HUDEP-2 (cell line): ENCODE data around the gene IFT20.
"Not testable (repeated sequence)": the region's sequence is repeated elsewhere in the genome, so short reads cannot be mapped to it uniquely, and the experiment has no call there.

Source experiments
- DNase-seq, 76 experiments: peaks; one replicate each; lab custom pipeline; 2025; ENCODE audit not compliant: unreplicated experiment in 76 of 76; lab: John Stamatoyannopoulos, UW

Gene IFT20

DNA sequence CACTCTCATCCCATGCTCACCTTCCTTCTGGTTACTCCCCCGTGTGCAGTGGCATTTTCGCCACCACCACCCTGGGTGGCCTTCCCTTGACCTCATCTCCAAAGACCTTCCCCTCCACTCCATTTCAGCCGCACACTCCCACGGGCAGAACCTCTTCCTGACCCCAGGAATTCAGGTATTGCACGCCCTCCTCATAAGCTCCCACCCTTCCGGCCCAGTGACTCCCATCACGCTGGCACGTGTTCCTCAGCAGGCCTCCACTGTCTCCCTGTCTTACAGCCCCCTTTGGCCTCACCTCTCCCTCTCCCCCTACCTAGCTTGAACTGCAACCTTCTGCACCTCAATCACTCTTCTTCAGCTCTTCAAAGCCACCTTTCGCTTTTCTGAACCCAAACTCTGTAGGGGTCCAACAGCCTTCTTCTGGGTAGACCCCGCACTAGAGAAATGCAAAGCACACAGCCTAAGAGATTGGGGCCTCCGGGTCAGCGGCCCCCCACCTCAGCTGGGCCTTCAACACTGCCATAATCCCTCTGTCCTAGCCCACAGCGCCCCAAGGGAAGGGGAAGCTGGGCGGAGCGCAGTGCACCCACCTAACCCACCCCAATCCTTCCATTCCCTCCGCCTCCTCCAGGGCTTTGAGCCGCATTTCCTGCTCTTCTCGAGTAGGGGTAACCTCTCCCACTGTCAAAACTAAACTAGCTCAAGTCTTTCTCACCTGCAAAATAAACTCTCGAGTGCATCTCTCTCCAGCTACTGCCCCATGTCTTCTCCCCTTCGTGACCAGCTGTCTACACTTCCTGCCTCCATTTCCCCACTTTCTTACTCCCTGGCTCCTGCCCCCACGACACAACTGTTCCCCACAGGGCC, 17.9 kb downstream of the IFT20 start:
- DNase-seq = no peak

GRCh38 chr17:28315846-28316705, 19.2 kb downstream of the IFT20 start:
- no peak for DNase-seq

DNA sequence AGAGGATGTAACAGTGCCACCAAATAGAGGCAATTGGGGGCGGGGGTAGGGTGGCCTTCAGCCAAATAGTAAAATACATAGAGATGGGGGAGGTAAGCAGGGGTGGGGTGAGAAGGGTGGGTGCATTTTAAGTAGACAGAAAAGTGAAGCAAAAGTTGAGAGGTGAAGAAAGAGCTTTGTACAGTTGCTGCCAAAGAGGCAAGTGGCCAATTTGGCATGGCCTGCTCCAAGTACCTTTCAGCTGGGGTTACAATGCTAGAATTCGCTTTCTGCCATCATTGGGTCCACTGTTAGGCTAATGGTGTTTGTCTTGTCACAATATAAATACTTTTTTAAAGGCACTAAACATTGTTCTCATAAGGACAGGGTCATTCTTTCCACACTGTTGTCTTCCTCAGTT, 21.4 kb downstream of the IFT20 start:
- no peak for DNase-seq

- DNase-seq = no peak
Observed at GRCh38 chr17:28306954-28307401, 28.3 kb downstream of the IFT20 start.

DNA sequence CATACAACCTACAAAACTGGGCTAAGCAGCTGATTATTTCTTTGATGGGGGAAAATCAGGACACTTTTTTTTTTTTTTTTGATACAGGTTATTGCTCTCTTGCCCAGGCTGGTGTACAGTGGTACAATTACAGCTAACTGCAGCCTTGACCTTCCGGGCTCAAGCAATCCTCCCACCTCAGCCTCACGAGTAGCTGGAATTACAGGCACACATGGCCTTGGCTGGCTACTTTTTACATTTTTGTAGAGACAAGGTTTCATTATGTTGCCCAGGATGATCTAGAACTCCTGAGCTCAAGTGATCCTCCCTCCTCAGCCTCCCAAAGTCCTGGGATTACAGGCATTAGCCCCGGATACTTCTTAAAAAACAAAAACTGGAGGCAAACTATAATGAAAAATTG, 36.8 kb downstream of the IFT20 start:
- DNase-seq = no peak

- DNase-seq = no peak
Observed at GRCh38 chr17:28295677-28296578, 39.3 kb downstream of the IFT20 start.

DNA sequence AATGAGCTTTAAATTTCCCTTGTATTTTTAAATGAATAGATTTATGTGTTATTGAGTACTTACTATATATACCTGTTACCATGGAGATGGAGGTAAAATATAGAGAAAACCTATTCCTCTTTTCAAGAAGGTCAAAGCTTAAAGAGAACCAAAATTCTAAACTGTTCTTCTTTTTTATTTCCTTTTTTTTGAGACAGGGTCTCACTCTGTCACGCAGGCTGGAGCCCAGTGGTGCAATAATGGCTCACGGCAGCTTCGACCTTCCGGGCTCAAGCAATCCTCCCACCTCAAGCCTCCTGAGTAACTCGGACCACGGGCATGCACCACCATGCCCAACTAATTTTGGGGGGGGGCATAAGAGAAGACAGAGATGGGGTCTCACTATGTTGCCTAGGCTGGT, 41.3 kb downstream of the IFT20 start:
- no peak for DNase-seq

DNA sequence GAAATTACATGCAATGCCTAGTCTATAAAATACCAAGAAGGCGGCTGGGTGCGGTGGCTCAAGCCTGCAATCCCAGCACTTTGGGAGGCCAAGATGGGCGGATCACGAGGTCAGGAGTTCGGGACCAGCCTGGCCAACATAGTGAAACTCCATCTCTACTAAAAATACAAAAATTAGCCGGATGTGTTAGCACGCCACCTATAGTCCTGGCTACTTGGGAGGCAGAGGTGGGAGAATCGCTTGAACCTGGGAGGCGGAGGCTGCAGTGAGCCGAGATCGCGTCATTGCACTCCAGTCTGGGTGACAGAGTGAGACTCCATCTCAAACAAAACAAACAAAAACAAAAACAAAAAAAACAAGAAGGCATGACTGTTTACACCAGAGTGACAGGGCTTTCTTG, 42.4 kb downstream of the IFT20 start:
- DNase-seq = not testable (repeated sequence)

DNA sequence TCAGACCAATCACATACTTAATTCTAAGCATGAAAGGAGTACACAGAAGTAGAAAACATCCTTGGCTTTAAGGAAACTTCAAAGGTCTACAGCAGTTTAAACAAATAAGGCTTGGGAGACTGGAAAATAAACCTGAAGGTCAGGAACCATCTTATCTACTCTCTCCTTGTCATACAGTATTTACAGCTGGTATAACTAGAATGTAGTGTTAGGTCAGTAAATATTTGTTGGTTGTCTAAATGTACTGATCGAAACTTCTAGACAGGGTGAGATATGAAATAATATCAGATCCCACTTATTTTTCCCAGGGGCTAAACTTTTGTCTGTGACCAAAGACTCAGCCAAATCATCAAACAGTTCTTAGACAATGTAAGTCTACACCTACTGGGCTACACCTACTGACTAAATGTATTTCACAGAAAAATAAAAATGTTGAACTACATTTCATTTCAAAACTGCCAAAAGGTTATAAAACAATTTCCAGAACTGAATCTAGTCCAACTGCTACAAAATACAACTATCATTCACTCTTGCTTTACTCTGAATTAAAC, 43.4 kb downstream of the IFT20 start:
- DNase-seq = no peak

- no peak for DNase-seq
Observed at GRCh38 chr17:28290703-28291102, 44.6 kb downstream of the IFT20 start.

- DNase-seq = no peak
Observed at GRCh38 chr17:28285965-28286364, 49.3 kb downstream of the IFT20 start.

GRCh38 chr17:28282596-28282995, 52.7 kb downstream of the IFT20 start:
- no peak for DNase-seq

GRCh38 chr17:28280826-28281225, 54.4 kb downstream of the IFT20 start:
- no peak for DNase-seq

GRCh38 chr17:28279411-28279810, 55.9 kb downstream of the IFT20 start:
- DNase-seq = no peak
